Psoas muscle (tissue), 8 donors: ENCODE measurements around the gene ZC3H13. TPM values are rescaled to one million over a fixed set of nuclear protein-coding genes. Genes with fewer than 3 reads are reported as not detected.

Experiments
- ATAC-seq, 4 donors: fragments of 200-7000 bp; cut with Tn5 transposase; one replicate each; pipeline ENCODE4 v1.9.1; 2020; ENCODE audit warnings: moderate library complexity in 3 of 4, mild to moderate bottlenecking in 2 of 4
- DNase-seq, 2 donors: peaks; one replicate each; pipeline ENCODE4 v3.0.0-alpha.2; 2020
- H3K27ac ChIP-seq: fragments of 200-600 bp; one replicate; pipeline ENCODE4 v1.8.0; 2022
- H3K27me3 ChIP-seq, 3 donors: fragments of 200-600 bp in 1 of 3; one replicate each; pipeline versions ENCODE4 v1.6.1 to v1.8.0; 2013 to 2022; ENCODE audit warnings: low read length in 2 of 3, mild to moderate bottlenecking in 2 of 3, moderate library complexity in 1 of 3; ENCODE audit not compliant: insufficient read depth in 3 of 3
- H3K36me3 ChIP-seq, 2 donors: fragments of 200-600 bp in 1 of 2; one replicate each; pipeline versions ENCODE4 v1.6.1 to v1.8.0; 2013 to 2022; ENCODE audit warnings: low read depth in 1 of 2, mild to moderate bottlenecking in 1 of 2, moderate library complexity in 1 of 2; ENCODE audit not compliant: insufficient read depth in 1 of 2
- H3K4me1 ChIP-seq: fragments of 200-600 bp; one replicate; pipeline ENCODE4 v1.8.0; 2022
- H3K4me3 ChIP-seq: fragments of 200-600 bp; one replicate; pipeline ENCODE4 v1.8.0; 2022; ENCODE audit warnings: mild to moderate bottlenecking
- H3K9me3 ChIP-seq: fragments of 200-600 bp; one replicate; pipeline ENCODE4 v1.8.0; 2022
- CTCF ChIP-seq: fragments of 200-600 bp; IDR thresholded peaks from one replicate; pipeline ENCODE4 v1.8.0; 2022; ENCODE audit warnings: antibody characterized with exemption
- WGBS, 3 donors: extraction: QIAGEN DNeasy Blood & Tissue Kit; methylation state at CpG; one replicate each; pipeline versions ENCODE4 v1.1.6 to v1.1.7; 2013; 5-methylcytosine and 5-hydroxymethylcytosine counted together
- intact Hi-C, 2 donors: fragments of 100-400 bp; cut with DNase I; formaldehyde crosslinking; loops; one replicate each; pipeline versions ENCODE4 v1.11.0 to v1.14.2; 2022
- polyA plus RNA-seq, 3 donors: library from polyadenylated mRNA; stranded (reverse); fragments of 200-250 nt; gene quantifications; one replicate each; pipeline ENCODE4 v1.2.3, GENCODE V29; 2013
- total RNA-seq, 4 donors: library from RNA; stranded (reverse); fragmentation: NEBNext Ultra II Directional in 2 of 4; extraction: Animal tissue kit (Norgen Biotek cat#: 25700) in 2 of 4; gene quantifications; one replicate each; pipeline versions ENCODE4 v1.2.1 to v1.2.4, GENCODE V29; 2021 to 2023
- donor health status: healthy with polysubstance abuse.
- donor health status: DM: no; HTN: no; CAD: no; lungs with moderate emphysema.
- donor health status: Bipolar disorder and iron deficiency.
- donor health status: healthy.
- donor health status: DM: yes; HTN: yes; CAD: no.
- donor health status: DM: no; HTN: no; CAD: no.
- donor health status: DM: no; HTN: no; CAD: no.
- donor health status: DM: yes; HTN: yes; CAD: no.

Gene ZC3H13
- total and polyA plus RNA-seq, 7 donors = 6.8 to 31.6 (median 25.4) TPM

GRCh38 chr13:46039411-46040182 lies 12.9 kb downstream of the ZC3H13 start:
- Histone ChIP-seq H3K27me3 (no peaks in the 10 kb centered on the region), H3K27ac (no peak overlapping the region), H3K4me1 (no peaks in the 10 kb centered on the region), H3K4me3 (no peak overlapping the region), H3K36me3 (peaks cover 3 to 44% of the 10 kb centered on the region in 2 donors), H3K9me3 (no peaks in the 10 kb centered on the region)
- no peak for TF ChIP-seq CTCF
- ATAC-seq = no peak
- DNase-seq = no peak
- 95 to 98% (median 97%) methylated on average over 6 of the region's 6 CpGs for WGBS, 3 donors
- intact Hi-C loops = no loop called here

- no peak for TF ChIP-seq CTCF
- no peak for ATAC-seq
- no peak overlapping the region for H3K27ac ChIP-seq
- intact Hi-C loops = no loop called here
- peaks cover 3 to 48% of the 10 kb centered on the region in 2 donors for H3K36me3 ChIP-seq
- 97 to 100% (median 99%) methylated on average over 4 of the region's 4 CpGs for WGBS, 3 donors
- no peaks in the 10 kb centered on the region for H3K27me3 ChIP-seq
- no peak overlapping the region for H3K4me3 ChIP-seq
- H3K9me3 ChIP-seq = no peaks in the 10 kb centered on the region
- no peaks in the 10 kb centered on the region for H3K4me1 ChIP-seq
- DNase-seq = no peak
Observed at GRCh38 chr13:46038296-46038695, 14.2 kb downstream of the ZC3H13 start.

GRCh38 chr13:46035066-46035465 lies 17.5 kb downstream of the ZC3H13 start:
- intact Hi-C loops = no loop called here
- Histone ChIP-seq H3K4me1 (no peaks in the 10 kb centered on the region), H3K36me3 (peaks cover 3 to 28% of the 10 kb centered on the region in 2 donors), H3K9me3 (no peaks in the 10 kb centered on the region), H3K27ac (no peak overlapping the region), H3K27me3 (no peaks in the 10 kb centered on the region), H3K4me3 (no peak overlapping the region)
- WGBS, 3 donors = 91 to 98% (median 96%) methylated on average over 2 of the region's 2 CpGs
- ATAC-seq (no peak), DNase-seq (no peak)
- TF ChIP-seq CTCF = no peak

GRCh38 chr13:46032341-46032740 lies 20.2 kb downstream of the ZC3H13 start:
- no peak for DNase-seq
- no peaks in the 10 kb centered on the region for H3K9me3 ChIP-seq
- intact Hi-C loops = no loop called here
- no peak for ATAC-seq
- no peak overlapping the region for H3K27ac ChIP-seq
- no peak overlapping the region for H3K4me3 ChIP-seq
- no peaks in the 10 kb centered on the region for H3K27me3 ChIP-seq
- no peaks in the 10 kb centered on the region for H3K4me1 ChIP-seq
- H3K36me3 ChIP-seq = peaks cover 0 to 8% of the 10 kb centered on the region in 2 donors
- TF ChIP-seq CTCF = no peak
